GM19372 (cell line): ENCODE measurements around the gene TNRC18.

Experiments
- ATAC-seq: cut with Tn5 transposase; IDR thresholded peaks from one replicate; pipeline ENCODE4 v1.9.1; 2021; ENCODE audit warnings: mild to moderate bottlenecking, low read depth, moderate library complexity; ENCODE audit not compliant: unreplicated experiment

The TNRC18 gene

GRCh38 chr7:5352440-5353010 is 71.1 kb downstream of the TNRC18 start:
- ATAC-seq = no peak

GRCh38 chr7:5351507-5352265 is 71.9 kb downstream of the TNRC18 start:
- no peak for ATAC-seq

GRCh38 chr7:5350600-5351385 is 72.8 kb downstream of the TNRC18 start:
- no peak for ATAC-seq

- ATAC-seq = no peak
These were observed 73.5 kb downstream of the TNRC18 start for GRCh38 chr7:5350174-5350463.

- ATAC-seq = no peak
These were observed 74.0 kb downstream of the TNRC18 start for GRCh38 chr7:5349437-5350173.

- no peak for ATAC-seq
These were observed 74.6 kb downstream of the TNRC18 start for GRCh38 chr7:5349005-5349380.

GRCh38 chr7:5348134-5349004 is 75.3 kb downstream of the TNRC18 start:
- no peak for ATAC-seq

GRCh38 chr7:5345671-5346070 is 78.0 kb downstream of the TNRC18 start:
- ATAC-seq = no peak

- no peak for ATAC-seq
These were observed 78.5 kb downstream of the TNRC18 start for GRCh38 chr7:5345171-5345570.

GRCh38 chr7:5344342-5344741 is 79.3 kb downstream of the TNRC18 start:
- no peak for ATAC-seq

GRCh38 chr7:5343884-5344283 is 79.8 kb downstream of the TNRC18 start:
- no peak for ATAC-seq

- no peak for ATAC-seq
These were observed 81.0 kb downstream of the TNRC18 start for GRCh38 chr7:5342631-5343030.

GRCh38 chr7:5339955-5340354 is 83.7 kb downstream of the TNRC18 start:
- no peak for ATAC-seq

GRCh38 chr7:5337047-5337446 is 86.6 kb downstream of the TNRC18 start:
- no peak for ATAC-seq

- no peak for ATAC-seq
These were observed 89.0 kb downstream of the TNRC18 start for GRCh38 chr7:5334671-5335070.

- no peak for ATAC-seq
These were observed 90.3 kb downstream of the TNRC18 start for GRCh38 chr7:5333121-5334045.

- no peak for ATAC-seq
These were observed 91.1 kb downstream of the TNRC18 start for GRCh38 chr7:5332579-5332978.

- ATAC-seq = no peak
These were observed 93.3 kb downstream of the TNRC18 start for GRCh38 chr7:5330288-5330687.

GRCh38 chr7:5324961-5325360 is 98.7 kb downstream of the TNRC18 start:
- ATAC-seq = no peak
